Prostate gland (tissue), 2 donors: Measurements from ENCODE around the gene NCCRP1. TPM values are rescaled to one million over a fixed set of nuclear protein-coding genes. Genes with fewer than 3 reads are reported as not detected.

Experiments
- DNase-seq: peaks from one replicate; pipeline ENCODE4 v3.0.0-alpha.2; 2019; ENCODE audit warnings: low spot score
- H3K27ac ChIP-seq, 2 donors: fragments of 200-600 bp; sonication (generic); 2 replicates each; pipeline ENCODE4 v1.5.1; 2017 to 2019
- H3K27me3 ChIP-seq: fragments of 200-600 bp; sonication (generic); replicated peaks from 2 replicates; pipeline ENCODE4 v1.5.1; 2019; ENCODE audit not compliant: insufficient read depth
- H3K36me3 ChIP-seq, 2 donors: fragments of 200-600 bp; sonication (generic); 1 replicate in 1 of 2; 2 replicates in 1 of 2; pipeline versions ENCODE4 v1.5.1 to v1.8.1; 2017 to 2019
- H3K4me1 ChIP-seq: fragments of 200-600 bp; sonication (generic); replicated peaks from 2 replicates; pipeline ENCODE4 v1.5.1; 2019
- H3K4me3 ChIP-seq, 2 donors: fragments of 200-600 bp; sonication (generic); 2 replicates each; pipeline ENCODE4 v1.5.1; 2017 to 2019
- H3K9me3 ChIP-seq: fragments of 200-600 bp; sonication (generic); 2 replicates; pipeline ENCODE4 v1.5.1; 2017
- POLR2A ChIP-seq: fragments of 450-650 bp; IDR thresholded peaks from one replicate; pipeline ENCODE4 v1.6.1; 2016; ENCODE audit warnings: antibody characterized with exemption, mild to moderate bottlenecking
- POLR2AphosphoS5 ChIP-seq: sonication (generic); formaldehyde crosslinking; IDR thresholded peaks from one replicate; pipeline ENCODE4 v1.6.1; 2017; ENCODE audit warnings: antibody characterized with exemption
- WGBS: methylation state at CpG from one replicate; pipeline ENCODE4 v1.1.5; 2018; 5-methylcytosine and 5-hydroxymethylcytosine counted together
- intact Hi-C: fragments of 100-400 bp; cut with DNase I; formaldehyde crosslinking; loops from one replicate; pipeline ENCODE4 v1.14.2; 2022
- total RNA-seq, 2 donors: library from RNA; depleted of rRNA; stranded (reverse); fragments of >200 nt; gene quantifications; one replicate each; pipeline ENCODE4 v1.1.0, GENCODE V29; 2016
- TF ChIP-seq, protein P1 (sequence below), 4 experiments: fragments of 200-600 bp in 2 of 4; fragments of 450-650 bp in 2 of 4; sonication (generic) in 2 of 4; IDR thresholded peaks; 1 replicate in 3 of 4; 2 replicates in 1 of 4; pipeline ENCODE4 v1.5.1; 2016 to 2019; ENCODE audit warnings: antibody characterized with exemption in 4 of 4, mild to moderate bottlenecking in 2 of 4, moderate library complexity in 2 of 4

NCCRP1 gene
- total RNA-seq, 2 donors from 2014 or later = 1.4 to 2.7 TPM

- H3K36me3 ChIP-seq = no peaks in the 10 kb centered on the region
- DNase-seq = no peak
- peaks cover 18% of the 10 kb centered on the region for H3K27me3 ChIP-seq
- no peak overlapping the region for H3K27ac ChIP-seq
- TF ChIP-seq, protein P1, sequence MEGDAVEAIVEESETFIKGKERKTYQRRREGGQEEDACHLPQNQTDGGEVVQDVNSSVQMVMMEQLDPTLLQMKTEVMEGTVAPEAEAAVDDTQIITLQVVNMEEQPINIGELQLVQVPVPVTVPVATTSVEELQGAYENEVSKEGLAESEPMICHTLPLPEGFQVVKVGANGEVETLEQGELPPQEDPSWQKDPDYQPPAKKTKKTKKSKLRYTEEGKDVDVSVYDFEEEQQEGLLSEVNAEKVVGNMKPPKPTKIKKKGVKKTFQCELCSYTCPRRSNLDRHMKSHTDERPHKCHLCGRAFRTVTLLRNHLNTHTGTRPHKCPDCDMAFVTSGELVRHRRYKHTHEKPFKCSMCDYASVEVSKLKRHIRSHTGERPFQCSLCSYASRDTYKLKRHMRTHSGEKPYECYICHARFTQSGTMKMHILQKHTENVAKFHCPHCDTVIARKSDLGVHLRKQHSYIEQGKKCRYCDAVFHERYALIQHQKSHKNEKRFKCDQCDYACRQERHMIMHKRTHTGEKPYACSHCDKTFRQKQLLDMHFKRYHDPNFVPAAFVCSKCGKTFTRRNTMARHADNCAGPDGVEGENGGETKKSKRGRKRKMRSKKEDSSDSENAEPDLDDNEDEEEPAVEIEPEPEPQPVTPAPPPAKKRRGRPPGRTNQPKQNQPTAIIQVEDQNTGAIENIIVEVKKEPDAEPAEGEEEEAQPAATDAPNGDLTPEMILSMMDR (IDR thresholded peaks at IDR 0.05) = no peak
- TF ChIP-seq POLR2AphosphoS5 (no peak), POLR2A (no peak)
- no peak overlapping the region for H3K4me3 ChIP-seq
- 52% methylated on average over 5 of the region's 5 CpGs for WGBS
- intact Hi-C loops = no loop called here
- peaks cover 4% of the 10 kb centered on the region for H3K4me1 ChIP-seq
- H3K9me3 ChIP-seq = no peaks in the 10 kb centered on the region
Observed at GRCh38 chr19:39197808-39198207, 1.0 kb downstream of the NCCRP1 start.

DNA sequence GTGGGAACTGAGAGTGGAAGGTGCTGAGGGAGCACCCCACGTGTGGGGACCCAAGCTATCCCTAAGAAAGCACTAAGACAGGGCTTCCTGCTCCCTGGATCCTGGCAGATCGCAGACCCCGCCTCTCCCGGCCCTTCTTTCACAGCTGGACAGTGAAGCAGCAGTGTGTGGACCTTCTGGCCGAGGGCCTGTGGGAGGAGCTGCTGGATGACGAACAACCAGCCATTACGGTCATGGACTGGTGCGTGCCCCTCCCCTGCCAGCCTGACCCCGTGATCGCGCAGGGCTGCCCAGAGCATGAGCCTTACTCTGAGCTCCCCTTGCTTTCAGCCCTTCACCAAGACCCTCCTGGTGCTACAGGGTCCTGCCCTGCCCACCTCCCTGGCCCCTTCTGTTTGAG lies 2.3 kb downstream of the NCCRP1 start:
- Histone ChIP-seq H3K36me3 (no peaks in the 10 kb centered on the region), H3K27me3 (peaks cover 29% of the 10 kb centered on the region), H3K4me1 (peaks cover 4% of the 10 kb centered on the region), H3K4me3 (no peak overlapping the region), H3K27ac (no peak overlapping the region), H3K9me3 (no peaks in the 10 kb centered on the region)
- TF ChIP-seq, protein P1 (IDR thresholded peaks at IDR 0.05) = no peak
- 46% methylated on average over 11 of the region's 11 CpGs for WGBS
- no peak for DNase-seq
- intact Hi-C loops = no loop called here

GRCh38 chr19:39200066-39200802 lies 3.5 kb downstream of the NCCRP1 start:
- WGBS = 86% methylated on average over 32 of the region's 32 CpGs
- TF ChIP-seq POLR2A (no peak), POLR2AphosphoS5 (no peak)
- TF ChIP-seq, protein P1 (IDR thresholded peaks at IDR 0.05) = no peak
- Histone ChIP-seq H3K36me3 (no peaks in the 10 kb centered on the region), H3K4me1 (peaks cover 4% of the 10 kb centered on the region), H3K9me3 (no peaks in the 10 kb centered on the region), H3K4me3 (no peak overlapping the region), H3K27ac (no peak overlapping the region), H3K27me3 (peaks cover 31% of the 10 kb centered on the region)
- DNase-seq = no peak
- intact Hi-C loops = no loop called here

GRCh38 chr19:39200803-39201115 lies 4.0 kb downstream of the NCCRP1 start:
- peaks cover 31% of the 10 kb centered on the region for H3K27me3 ChIP-seq
- H3K27ac ChIP-seq = no peak overlapping the region
- H3K36me3 ChIP-seq = no peaks in the 10 kb centered on the region
- H3K9me3 ChIP-seq = no peaks in the 10 kb centered on the region
- no peak for DNase-seq
- no peak overlapping the region for H3K4me3 ChIP-seq
- intact Hi-C loops = no loop called here
- TF ChIP-seq, protein P1 (IDR thresholded peaks at IDR 0.05) = no peak
- TF ChIP-seq POLR2A (no peak), POLR2AphosphoS5 (no peak)
- 54% methylated on average over 3 of the region's 3 CpGs for WGBS
- H3K4me1 ChIP-seq = peaks cover 4% of the 10 kb centered on the region

- intact Hi-C loops = no loop called here
- TF ChIP-seq POLR2AphosphoS5 = no peak
- no peak for TF ChIP-seq POLR2A
- TF ChIP-seq, protein P1 (IDR thresholded peaks at IDR 0.05) = no peak
- DNase-seq = no peak
- Histone ChIP-seq H3K27ac (no peak overlapping the region), H3K4me3 (no peak overlapping the region), H3K4me1 (no peaks in the 10 kb centered on the region), H3K27me3 (peaks cover 24% of the 10 kb centered on the region), H3K36me3 (no peaks in the 10 kb centered on the region), H3K9me3 (no peaks in the 10 kb centered on the region)
- WGBS = 100% methylated on average over 1 of the region's 1 CpG
Observed at GRCh38 chr19:39202998-39203355, 6.2 kb downstream of the NCCRP1 start.
